NCI-H187 treated with DMSO at 0.1 percent for 48 hours (cell line): ENCODE measurements around the gene MMP23B.

Experiments used
- DNase-seq: peaks from one replicate; lab custom pipeline; 2025; lab: John Stamatoyannopoulos, UW

MMP23B gene

DNA sequence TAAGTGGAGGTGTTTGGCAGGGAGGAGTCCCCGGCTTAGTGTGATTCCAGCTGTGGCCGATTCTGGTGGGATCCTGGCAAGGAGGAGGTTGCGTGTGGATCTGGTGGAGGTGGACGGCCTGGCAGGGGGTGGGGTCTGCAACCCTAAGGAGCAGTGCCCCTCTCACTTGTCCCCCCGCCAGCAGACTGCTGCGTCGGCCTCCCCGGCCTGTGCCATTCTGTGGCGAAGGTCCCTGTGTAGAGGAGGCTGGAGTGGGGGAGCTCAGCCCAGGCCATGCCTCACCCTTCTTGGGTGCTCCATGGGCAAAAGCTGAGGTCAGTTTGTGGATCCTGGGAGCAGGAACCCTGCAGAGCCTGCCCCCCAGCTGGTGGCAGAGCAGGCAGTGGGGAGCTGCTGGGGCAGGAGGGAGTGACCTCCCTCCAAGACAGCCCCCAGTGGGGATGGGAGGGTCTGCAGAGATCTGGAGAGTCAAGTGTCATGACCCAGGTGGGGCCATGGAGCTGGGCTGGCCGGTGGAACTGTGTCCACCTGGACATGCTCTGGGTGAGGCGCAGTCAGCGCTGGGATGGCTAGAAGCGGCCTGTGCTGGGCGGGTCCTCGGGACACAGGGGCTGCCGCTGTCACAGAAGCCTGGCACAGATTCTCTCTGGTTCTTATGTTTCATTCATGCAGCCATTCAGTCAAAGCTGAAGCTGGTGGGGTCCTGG is 11.4 kb upstream of the MMP23B start:
- no peak for DNase-seq

DNA sequence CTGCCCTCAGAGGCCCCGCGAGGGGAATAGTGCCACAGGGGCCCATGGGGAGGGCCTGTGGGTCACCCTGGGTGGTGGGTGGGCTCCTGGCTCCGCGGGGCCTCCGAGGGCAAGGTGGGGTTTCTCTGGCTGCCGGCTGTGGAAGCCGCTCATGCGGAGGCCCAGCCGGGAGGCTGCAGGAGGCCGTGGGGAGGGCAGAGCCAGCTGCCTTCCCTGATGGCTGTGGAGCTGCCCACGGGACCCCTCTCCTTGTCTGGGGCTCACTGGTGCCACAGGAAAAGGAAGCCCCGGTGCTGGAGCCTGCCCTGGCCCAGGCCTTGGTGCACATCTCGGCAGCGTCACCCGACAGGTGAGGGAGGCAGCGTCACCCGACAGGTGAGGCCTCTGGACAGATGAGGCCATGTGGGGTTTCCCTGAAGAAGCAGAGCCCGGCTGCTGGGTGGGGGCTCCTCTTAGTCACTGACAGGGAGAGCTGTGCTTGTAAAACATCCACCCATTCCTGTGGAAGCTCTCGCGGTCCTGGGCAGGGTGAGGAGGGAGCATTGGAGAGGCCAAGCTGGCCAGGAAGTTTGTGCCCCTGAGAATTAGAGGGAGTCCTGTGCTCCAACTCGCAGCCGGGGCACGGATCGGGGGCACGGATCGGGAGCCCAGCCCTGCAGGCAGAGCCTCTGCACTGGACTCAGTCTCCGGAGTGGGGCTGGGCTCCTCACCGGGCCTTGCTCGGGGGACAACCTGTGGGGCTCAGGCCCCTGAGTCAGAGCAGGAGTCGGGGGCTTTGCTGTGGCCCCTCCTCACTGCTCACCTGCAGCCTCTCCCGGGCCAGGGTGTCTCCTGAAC is 10.6 kb upstream of the MMP23B start:
- no peak for DNase-seq

DNA sequence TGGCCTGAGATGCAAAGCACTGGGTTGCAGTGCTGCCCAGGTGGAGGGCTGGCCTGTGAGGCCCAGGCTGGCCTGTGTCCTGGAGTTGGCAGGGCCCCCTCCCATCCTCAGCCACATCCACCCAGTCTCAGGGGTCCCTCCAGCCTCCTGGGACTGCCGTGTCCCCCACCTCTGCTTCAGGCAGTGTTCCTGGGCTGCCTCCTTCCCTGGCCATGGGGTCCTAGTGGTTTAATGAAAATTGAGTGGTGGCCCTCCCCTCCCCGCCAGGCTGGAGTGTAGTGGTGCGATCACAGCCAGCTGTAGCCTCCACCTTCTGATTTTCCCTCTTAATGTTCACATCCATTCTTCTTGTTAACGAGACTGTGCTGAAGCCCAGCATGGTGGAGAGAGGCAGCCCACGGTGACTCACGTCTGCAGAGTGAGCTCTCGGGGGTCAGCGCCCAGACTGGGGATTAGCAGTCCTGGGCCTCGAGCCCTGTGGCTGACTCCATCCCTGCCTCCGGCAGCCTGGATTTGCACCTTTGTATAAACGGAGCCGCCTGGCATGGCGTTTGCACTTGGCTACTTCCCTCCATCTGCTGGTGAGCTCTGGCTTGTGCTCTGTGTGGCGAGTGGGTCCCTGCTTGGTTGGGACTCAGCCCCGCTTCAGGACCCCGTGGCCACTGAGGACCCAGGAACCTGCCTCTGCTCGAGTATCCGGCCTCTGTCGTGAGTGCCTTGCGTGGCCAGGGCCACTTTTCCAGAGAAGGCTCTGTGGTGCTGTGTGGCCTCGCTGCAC is 9.8 kb upstream of the MMP23B start:
- DNase-seq = no peak

DNA sequence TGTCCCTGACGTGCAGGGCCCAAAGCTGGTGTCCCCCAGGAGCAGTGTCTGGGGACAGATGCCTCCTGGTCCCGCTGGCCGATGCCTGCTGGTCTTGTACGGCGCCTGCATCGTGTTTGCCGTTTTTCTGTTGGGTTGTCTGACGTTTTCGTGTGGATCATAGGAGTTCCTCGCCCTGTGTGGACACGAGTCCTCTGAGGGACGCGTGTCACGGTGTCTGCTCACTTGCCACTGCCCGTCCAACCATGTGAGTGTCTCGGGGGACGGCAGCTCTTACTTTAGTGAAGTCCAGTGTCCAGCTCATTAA is 9.2 kb upstream of the MMP23B start:
- DNase-seq = no peak

DNA sequence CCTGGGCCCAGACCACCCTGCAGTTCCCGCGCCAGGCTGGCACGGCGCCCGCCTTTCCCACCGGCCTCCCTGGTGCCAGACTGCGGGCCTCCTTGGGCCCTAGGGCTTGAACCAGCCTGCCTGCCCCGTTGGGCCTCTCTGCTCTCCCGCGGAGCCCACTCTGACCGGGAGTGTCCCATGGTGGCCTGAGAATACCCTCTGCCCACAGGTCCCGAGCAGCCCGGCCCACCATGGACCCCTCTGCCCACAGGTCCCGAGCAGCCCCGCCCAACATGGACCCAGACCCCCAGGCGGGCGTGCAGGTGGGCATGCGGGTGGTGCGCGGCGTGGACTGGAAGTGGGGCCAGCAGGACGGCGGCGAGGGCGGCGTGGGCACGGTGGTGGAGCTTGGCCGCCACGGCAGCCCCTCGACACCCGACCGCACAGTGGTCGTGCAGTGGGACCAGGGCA is 8.8 kb upstream of the MMP23B start:
- DNase-seq = no peak

DNA sequence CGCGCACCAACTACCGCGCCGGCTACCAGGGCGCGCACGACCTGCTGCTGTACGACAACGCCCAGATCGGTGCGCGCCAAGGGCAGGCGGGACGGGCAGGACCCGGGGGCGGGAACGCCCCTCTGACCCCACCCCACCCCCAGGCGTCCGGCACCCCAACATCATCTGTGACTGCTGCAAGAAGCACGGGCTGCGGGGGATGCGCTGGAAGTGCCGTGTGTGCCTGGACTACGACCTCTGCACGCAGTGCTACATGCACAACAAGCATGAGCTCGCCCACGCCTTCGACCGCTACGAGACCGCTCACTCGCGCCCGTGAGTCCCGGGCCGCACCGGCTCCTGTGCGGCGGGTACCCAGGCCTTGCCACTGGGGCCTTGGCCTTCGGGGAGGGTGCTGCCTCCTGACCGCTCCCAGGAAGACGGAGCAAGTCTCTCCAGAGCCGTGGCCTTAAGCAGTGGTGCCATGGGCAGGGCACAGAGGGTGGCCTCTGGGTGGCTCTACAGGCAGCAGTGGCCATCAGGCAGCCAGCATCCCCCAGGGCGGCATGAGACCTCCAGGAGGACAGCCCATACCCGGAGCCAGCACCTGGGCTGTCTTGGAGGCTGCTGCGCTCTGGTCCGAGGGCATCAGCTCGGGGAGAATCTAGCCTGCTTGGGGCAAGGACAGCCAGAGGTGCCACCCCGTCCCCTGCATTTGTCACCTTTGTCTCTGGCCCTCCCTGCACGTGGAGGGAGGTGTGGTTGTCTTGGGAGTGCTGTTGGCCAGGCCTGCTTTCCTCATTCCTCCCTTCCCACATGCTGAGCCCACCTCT is 8.1 kb upstream of the MMP23B start:
- no peak for DNase-seq

DNA sequence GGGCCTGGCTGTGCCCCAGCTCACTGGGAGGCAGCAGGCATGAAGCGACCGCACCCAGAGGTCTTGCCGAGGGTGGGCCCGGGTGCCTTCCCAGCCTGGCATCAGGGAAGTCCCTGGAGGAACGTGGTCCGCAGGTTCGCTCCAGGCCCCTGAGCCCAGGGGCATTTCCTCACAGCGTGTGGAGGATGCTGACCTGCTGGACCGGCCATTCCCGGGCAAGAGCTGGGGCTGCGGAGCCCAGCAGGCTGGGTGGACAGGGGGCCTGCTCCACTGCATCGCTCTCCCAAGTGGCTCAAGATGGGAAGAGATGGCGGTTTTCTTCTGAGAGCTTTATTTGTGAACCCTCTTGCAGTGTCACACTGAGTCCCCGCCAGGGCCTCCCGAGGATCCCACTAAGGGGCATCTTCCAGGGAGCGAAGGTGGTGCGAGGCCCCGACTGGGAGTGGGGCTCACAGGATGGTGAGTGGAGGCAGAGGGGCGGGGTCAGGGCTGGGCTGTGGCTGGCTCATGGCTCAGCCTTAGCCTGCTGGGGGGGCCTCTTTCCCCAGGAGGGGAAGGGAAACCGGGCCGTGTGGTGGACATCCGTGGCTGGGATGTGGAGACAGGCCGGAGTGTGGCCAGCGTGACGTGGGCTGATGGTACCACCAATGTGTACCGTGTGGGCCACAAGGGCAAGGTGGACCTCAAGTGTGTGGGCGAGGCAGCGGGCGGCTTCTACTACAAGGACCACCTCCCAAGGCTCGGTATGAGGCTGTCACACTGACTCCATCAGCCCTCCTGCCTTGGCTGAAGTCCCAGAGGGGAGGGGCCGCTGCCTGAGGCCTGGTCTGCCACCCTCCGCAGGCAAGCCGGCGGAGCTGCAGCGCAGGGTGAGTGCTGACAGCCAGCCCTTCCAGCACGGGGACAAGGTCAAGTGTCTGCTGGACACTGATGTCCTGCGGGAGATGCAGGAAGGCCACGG is 7.2 kb upstream of the MMP23B start:
- DNase-seq = no peak

DNA sequence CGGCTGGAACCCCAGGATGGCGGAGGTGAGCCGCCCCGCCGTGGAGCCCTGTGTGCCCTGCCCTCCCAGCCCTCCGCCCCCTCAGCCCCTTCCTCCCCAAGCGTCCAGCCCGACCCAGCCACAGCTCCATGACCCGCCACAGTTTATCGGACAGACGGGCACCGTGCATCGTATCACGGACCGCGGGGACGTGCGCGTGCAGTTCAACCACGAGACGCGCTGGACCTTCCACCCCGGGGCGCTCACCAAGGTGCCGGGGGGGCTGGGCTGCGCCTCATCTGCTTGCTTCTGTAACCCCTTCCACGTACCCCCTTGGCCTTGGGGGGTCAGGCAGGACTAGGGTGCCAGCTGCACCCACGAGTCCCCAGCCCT is 6.6 kb upstream of the MMP23B start:
- DNase-seq = no peak

DNA sequence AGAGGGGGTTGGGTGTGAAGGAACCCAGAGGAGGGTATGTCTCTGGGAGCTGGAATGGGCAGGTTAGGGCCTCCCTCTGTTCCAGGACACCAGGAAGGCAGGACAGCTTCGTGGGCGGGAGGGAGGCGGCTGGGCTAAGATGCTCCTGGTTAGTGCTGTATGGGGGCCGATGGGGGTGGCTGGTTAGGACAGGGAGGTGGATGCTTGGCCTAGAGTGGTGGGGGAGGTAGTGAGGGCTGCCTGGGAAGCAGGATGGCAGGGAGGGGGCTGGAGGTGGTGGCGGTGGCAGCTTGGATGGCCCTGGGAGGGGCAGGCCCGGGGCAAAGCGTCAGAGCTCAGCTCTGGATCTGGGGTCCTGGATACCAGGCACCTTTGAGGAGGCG is 6.2 kb upstream of the MMP23B start:
- no peak for DNase-seq

DNA sequence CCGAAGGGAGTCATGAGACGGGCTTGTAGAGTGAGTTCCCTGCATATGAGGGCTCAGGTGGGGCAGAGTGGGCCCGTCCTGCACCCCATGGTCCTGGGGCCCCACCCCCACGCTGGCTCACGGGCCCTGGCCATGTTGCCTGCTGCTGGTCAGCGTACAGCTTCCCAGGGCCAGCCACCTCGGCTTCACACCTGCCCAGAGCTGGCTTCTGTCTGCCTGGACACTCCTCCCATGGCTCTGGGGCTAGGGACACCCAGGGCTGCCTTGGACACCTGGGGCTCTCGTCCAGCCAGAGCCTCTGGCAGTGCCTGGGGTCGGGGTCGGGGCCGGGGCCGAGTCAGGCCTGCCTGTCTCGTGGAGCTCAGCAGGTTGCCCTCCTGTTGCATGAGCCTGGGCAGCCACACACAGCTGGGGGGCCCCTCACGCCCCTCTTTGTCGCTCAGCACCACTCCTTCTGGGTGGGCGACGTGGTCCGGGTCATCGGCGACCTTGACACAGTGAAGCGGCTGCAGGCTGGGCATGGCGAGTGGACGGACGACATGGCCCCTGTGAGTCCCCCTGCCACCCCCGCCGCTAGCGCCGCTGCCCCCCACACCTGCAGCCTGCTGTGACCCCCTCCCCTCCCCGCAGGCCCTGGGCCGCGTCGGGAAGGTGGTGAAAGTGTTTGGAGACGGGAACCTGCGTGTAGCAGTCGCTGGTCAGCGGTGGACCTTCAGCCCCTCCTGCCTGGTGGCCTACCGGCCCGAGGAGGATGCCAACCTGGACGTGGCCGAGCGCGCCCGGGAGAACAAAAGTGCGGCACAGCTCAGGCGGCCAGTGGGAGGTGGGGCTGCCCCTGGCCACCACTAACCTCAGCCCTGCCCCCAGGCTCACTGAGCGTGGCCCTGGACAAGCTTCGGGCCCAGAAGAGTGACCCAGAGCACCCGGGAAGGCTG is 5.5 kb upstream of the MMP23B start:
- DNase-seq = no peak

DNA sequence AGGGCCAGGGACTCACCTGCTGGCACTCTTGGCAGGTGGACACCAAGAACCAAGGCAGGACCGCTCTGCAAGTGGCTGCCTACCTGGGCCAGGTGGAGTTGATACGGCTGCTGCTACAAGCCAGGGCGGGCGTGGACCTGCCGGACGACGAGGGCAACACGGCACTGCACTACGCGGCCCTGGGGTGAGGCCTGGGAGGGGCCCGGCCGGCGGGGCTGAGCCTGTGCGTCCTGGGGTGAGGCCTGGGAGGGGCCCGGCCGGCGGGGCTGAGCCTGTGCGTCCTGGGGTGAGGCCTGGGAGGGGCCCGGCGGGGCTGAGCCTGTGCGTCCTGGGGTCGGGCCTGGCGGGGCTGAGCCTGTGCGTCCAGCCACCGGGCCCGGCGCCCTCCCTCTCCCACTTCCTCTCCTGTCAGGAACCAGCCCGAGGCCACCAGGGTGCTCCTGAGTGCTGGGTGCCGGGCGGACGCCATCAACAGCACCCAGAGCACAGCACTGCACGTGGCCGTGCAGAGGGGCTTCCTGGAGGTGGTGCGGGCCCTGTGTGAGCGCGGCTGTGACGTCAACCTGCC is 4.6 kb upstream of the MMP23B start:
- DNase-seq = no peak

DNA sequence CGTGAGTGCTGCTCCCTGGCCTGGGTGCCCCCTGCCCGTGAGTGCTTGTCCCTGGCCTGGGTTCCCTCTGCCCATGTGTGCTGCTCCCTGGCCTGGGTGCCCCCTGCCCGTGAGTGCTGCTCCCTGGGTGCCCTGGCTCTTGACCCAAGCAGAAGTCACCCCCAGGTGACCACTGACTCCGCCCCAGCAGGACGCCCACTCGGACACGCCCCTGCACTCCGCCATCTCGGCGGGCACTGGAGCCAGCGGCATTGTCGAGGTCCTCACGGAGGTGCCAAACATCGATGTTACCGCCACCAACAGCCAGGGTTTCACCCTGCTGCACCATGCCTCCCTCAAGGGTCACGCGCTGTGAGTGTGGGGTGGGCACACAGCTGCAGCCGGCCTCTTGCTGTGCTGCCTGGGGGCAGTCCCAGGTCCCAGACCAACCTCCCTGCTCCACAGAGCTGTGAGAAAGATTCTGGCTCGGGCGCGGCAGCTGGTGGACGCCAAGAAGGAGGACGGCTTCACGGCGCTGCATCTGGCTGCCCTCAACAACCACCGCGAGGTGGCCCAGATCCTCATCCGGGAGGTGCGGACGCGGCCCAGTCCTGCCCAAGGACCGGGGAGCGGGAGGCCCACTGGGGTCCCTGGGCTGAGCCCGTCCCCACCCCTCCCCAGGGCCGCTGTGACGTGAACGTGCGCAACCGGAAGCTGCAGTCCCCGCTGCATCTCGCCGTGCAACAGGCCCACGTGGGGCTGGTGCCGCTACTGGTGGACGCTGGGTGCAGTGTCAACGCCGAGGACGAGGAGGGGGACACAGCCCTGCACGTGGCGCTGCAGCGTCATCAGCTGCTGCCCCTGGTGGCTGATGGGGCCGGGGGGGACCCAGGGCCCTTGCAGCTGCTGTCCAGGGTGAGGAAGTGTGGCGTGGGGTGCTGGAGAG is 3.9 kb upstream of the MMP23B start:
- DNase-seq = no peak

DNA sequence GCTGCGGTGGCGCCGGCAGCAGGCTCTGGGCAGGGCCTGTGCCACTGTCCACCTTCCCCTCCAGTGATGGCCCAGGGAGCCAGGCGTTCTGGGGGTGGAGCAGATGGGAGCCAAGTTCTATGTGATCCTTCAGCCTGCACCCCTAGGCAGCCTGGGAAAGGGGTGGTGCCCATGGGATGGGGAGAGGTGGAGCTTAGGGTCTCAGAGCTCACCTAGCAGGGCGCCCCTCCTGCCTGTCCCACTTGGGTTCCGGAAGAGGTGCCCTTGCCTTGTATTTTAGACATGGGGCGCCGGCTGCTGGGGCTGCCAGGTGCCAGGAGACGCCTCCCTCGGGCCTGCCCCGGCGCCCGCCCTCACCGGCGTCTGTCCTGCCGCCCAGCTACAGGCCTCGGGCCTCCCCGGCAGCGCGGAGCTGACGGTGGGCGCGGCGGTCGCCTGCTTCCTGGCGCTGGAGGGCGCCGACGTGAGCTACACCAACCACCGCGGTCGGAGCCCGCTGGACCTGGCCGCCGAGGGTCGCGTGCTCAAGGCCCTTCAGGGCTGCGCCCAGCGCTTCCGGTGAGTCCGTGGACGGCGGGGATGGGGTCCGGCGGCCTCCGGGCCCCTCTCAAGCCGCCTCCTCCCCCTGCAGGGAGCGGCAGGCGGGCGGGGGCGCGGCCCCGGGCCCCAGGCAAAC is 3.1 kb upstream of the MMP23B start:
- no peak for DNase-seq

DNA sequence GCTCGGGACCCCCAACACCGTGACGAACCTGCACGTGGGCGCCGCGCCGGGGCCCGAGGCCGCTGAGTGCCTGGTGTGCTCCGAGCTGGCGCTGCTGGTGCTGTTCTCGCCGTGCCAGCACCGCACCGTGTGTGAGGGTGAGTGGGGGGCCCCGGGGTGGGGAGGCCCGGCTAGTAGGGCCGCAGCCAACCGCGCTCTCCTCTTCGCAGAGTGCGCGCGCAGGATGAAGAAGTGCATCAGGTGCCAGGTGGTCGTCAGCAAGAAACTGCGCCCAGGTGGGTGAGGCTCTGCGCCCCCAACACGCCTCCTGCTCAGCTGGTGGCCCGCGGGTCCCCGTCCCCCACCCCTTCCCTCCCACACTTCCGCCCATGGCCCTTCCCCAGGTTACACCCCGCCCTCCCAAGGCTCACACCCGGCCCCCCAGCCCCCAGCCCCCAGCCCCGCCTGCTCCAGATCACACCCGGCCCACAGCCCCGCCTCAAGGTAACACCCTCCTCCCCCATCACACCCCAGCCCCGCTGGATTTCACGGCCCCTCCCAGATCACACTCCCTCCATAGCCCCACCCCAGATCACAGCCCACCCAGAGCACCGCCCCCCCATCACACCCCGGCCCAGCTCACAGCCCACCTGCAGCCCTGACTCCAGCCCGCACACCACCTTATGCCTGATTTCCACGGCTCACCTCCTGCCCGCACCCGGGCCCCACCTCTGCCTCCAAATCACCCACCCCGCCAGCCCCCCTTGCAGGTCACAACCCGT is 2.4 kb upstream of the MMP23B start:
- no peak for DNase-seq

DNA sequence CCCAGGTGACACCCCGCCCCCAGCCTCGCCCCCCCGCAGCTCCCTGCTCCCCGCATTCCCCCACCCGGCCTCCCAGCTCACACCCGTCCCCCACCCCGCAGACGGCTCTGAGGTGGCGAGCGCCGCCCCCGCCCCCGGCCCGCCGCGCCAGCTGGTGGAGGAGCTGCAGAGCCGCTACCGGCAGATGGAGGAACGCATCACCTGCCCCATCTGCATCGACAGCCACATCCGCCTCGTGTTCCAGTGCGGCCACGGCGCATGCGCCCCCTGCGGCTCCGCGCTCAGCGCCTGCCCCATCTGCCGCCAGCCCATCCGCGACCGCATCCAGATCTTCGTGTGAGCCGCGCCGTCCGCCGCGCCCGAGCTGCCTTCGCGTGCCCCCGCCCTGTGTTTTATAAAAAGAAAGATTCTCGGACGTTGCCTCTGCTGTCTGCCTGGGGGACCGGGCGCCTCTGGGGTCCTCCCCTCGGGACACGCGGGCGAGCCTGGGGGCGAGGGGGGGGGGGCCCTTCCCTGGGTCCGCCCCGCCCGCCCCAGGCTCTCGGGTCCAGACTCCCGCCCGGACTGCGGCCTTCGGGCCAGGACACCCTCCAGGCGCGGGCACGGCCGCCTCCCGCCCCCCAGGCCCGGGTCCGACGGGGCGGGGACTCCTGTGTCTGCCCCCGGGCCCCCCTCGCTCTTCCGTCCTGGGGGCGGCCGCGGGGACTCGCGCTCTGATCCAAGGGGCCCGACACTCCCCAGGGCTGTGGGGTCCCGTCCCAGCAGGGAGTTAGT is 1.6 kb upstream of the MMP23B start:
- DNase-seq = peak; percentile 24
